DMS79 (cell line): ENCODE results near the gene ARHGAP29.

ENCODE experiments used
- DNase-seq: peaks from one replicate; lab custom pipeline; 2025; lab: John Stamatoyannopoulos, UW

Gene ARHGAP29

GRCh38 chr1:94237291-94238226, at the start of gene ARHGAP29:
ARHGAP29 (minus strand) TSS chr1:94237584; CDS start chr1:94231611, 5,973 bp downstream.
- DNase-seq = peak; percentile 37

- DNase-seq = no peak
These were observed 49.6 kb upstream of the ARHGAP29 start for GRCh38 chr1:94286864-94287437.

GRCh38 chr1:94285031-94285654, 47.8 kb upstream of the ARHGAP29 start:
- DNase-seq = no peak

GRCh38 chr1:94284476-94284875, 47.1 kb upstream of the ARHGAP29 start:
- no peak for DNase-seq

GRCh38 chr1:94283462-94283861, 46.1 kb upstream of the ARHGAP29 start:
- no peak for DNase-seq

GRCh38 chr1:94282143-94282711, 44.8 kb upstream of the ARHGAP29 start:
- no peak for DNase-seq

GRCh38 chr1:94281361-94282142, 44.2 kb upstream of the ARHGAP29 start:
- DNase-seq = no peak

- DNase-seq = no peak
These were observed 43.2 kb upstream of the ARHGAP29 start for GRCh38 chr1:94280541-94280940.

GRCh38 chr1:94279462-94279861, 42.1 kb upstream of the ARHGAP29 start:
- no peak for DNase-seq

- DNase-seq = no peak
These were observed 41.7 kb upstream of the ARHGAP29 start for GRCh38 chr1:94279038-94279437.

GRCh38 chr1:94276988-94277434, 39.6 kb upstream of the ARHGAP29 start:
- DNase-seq = no peak

- no peak for DNase-seq
These were observed 37.7 kb upstream of the ARHGAP29 start for GRCh38 chr1:94275083-94275482.

- DNase-seq = no peak
These were observed 37.2 kb upstream of the ARHGAP29 start for GRCh38 chr1:94274561-94274960.

- DNase-seq = no peak
These were observed 35.7 kb upstream of the ARHGAP29 start for GRCh38 chr1:94273111-94273510.

GRCh38 chr1:94272388-94272787, 35.0 kb upstream of the ARHGAP29 start:
- DNase-seq = no peak

GRCh38 chr1:94271373-94271772, 34.0 kb upstream of the ARHGAP29 start:
- no peak for DNase-seq

- DNase-seq = no peak
These were observed 33.4 kb upstream of the ARHGAP29 start for GRCh38 chr1:94270801-94271203.

GRCh38 chr1:94269921-94270320, 32.5 kb upstream of the ARHGAP29 start:
- DNase-seq = no peak

- no peak for DNase-seq
These were observed 28.5 kb upstream of the ARHGAP29 start for GRCh38 chr1:94265906-94266305.

GRCh38 chr1:94265011-94265422, 27.6 kb upstream of the ARHGAP29 start:
- no peak for DNase-seq

GRCh38 chr1:94260635-94261387, 23.4 kb upstream of the ARHGAP29 start:
- no peak for DNase-seq
